ENCODE results near the gene ARFGAP3.

ARFGAP3 gene

DNA sequence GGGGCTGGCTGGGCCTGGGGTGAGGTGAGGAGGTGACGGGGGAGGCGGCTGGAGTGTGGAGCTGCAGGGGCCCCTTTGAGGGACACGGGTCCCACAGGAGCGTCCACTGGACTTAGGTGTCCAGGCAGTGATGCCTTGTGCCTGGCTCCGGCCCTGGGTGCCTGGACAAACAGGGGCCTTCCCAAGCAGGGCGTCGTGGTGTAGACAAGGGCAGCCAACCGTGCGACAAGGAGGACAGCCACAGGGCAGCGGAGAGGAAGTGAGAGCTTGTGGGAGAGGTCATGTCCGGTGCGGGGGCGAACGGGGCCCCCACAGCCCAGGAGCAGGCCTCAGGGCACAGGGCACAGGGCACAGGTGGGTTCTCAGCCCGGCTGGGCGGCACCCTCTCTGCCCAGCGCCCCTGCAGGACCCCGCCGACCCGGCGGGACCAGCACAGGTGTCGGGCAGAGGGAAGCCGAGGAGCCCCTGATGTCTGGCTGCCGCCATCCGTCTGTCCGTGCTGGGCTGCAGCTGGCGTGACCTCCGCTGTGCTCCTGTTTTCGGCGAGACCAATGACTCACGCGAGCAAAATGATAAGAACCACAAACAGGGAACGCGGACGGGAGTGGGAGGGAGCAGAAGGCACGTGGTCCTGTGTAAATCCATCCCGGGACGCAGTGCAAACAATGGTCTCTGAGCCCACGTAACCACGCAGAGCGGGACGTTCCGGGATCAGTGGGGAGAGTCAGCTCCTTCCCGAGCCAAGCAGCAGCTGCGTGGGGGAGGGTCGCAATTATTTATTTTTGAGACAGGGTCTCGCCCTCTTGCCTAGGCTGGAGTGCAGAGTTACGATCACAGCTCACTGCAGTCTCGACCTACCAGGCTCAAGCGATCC lies 87.3 kb downstream of the ARFGAP3 start:
- no peak overlapping the region for H3K4me3 ChIP-seq (ENCODE audit: low read depth, low read length)
- peak; percentile 82 for DNase-seq (ENCODE audit: low read depth, low spot score)
- in situ Hi-C loops (cut with HindIII; ENCODE audit: low sequenced_read_pairs) = no loop called here
- no peak for TF ChIP-seq CTCF (IDR thresholded peaks at IDR 0.05; ENCODE audit: low read depth, low read length)

DNA sequence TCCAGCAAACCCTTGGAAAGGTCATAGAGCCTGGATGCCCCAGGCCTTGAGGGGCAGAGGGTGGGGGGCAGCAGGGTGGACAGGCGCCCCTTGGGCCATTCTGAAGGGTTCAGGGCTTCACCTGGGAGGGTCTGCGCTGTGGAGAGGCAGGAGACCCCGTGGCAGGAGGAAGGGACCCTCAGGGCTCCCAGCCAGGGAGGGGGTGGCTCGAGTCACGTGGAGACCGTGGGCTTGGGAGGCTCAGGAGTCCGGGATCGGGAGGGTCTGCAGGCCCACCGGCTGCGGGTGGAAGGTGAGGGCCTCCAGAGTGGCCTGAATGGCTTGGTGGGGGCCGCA lies 87.9 kb downstream of the ARFGAP3 start:
- no peak overlapping the region for H3K4me3 ChIP-seq (ENCODE audit: low read depth, low read length)
- DNase-seq (ENCODE audit: low read depth, low spot score) = no peak
- no peak for TF ChIP-seq CTCF (IDR thresholded peaks at IDR 0.05; ENCODE audit: low read depth, low read length)
- in situ Hi-C loops (cut with HindIII; ENCODE audit: low sequenced_read_pairs) = no loop called here

GRCh38 chr22:42768385-42769035 lies 88.6 kb downstream of the ARFGAP3 start:
- no peak for TF ChIP-seq CTCF (IDR thresholded peaks at IDR 0.05; ENCODE audit: low read depth, low read length)
- in situ Hi-C loops (cut with HindIII; ENCODE audit: low sequenced_read_pairs) = no loop called here
- DNase-seq (ENCODE audit: low read depth, low spot score) = no peak
- H3K4me3 ChIP-seq (ENCODE audit: low read depth, low read length) = no peak overlapping the region

DNA sequence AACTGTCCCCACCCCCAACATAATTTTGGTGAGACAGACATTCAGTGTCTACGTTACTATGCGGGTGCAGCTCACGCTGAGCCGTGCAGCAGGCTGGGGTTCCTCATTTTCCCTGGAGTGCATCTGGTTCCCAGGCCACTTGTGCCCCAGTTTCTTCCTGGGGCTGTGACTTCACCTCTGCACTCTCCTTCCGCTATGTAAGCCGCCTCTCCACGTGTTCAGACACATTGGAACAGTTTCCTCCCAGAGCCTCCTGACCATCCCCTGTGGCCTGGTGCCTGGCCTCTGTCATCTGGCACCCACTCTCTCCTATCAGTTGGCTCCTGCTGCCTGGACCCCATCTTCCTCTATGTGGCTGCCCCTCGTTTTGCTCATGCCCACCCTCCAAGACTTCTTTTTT lies 90.2 kb downstream of the ARFGAP3 start:
- no peak for TF ChIP-seq CTCF (IDR thresholded peaks at IDR 0.05; ENCODE audit: low read depth, low read length)
- no peak for DNase-seq (ENCODE audit: low read depth, low spot score)
- no peak overlapping the region for H3K4me3 ChIP-seq (ENCODE audit: low read depth, low read length)
- in situ Hi-C loops (cut with HindIII; ENCODE audit: low sequenced_read_pairs) = no loop called here

DNA sequence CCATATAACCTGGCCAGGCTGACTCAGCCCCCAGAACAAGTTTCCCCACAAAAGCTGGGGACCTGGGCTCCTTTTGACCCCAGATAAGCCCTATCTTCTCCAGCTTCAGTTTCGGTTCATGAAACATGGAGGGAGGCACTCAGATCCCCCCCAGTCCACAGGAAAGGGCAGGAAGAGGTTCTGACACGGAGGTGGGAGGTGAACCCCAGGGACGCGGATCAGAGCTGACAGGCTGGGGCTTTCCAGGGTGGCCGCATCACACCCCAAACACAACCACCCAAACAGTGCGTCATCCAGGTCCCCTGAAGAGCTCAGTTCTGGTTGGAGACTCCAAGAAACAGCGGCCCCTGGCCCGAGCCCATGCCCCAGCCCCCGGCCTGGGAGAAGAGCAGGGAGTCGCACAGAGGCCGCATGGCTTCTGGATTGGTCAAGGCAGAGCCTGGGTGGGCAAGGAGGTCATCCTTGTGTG lies 92.1 kb downstream of the ARFGAP3 start:
- in situ Hi-C loops (cut with HindIII; ENCODE audit: low sequenced_read_pairs) = no loop called here
- DNase-seq (ENCODE audit: low read depth, low spot score) = no peak
- TF ChIP-seq CTCF (IDR thresholded peaks at IDR 0.05; ENCODE audit: low read depth, low read length) = no peak
- H3K4me3 ChIP-seq (ENCODE audit: low read depth, low read length) = no peak overlapping the region

DNA sequence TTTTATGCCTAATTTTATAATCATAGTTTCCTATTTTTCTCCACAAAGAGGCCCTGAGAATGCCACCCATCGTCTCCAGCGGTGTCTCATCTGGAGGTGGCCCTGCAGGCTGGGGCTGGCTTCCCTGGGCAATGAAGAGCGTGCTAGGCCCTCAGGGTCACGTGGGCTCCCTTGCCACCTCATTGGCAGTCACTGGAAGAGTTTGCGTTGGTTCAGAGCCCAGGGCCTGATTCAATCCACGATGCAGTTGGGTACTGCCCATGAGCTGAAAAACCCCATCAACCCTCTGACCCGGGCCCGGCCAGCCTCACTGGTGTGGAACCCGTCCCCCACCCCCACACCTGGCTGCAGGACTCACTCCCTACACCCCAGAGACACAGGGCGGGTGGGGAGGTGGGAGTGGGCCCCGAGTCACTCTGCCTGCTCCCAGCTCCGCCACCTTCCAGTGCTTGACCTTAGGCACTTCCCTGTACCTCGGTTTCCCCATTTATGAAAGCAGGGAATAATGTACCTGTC lies 93.0 kb downstream of the ARFGAP3 start:
- TF ChIP-seq CTCF (IDR thresholded peaks at IDR 0.05; ENCODE audit: low read depth, low read length) = no peak
- H3K4me3 ChIP-seq (ENCODE audit: low read depth, low read length) = no peak overlapping the region
- no peak for DNase-seq (ENCODE audit: low read depth, low spot score)
- in situ Hi-C loops (cut with HindIII; ENCODE audit: low sequenced_read_pairs) = no loop called here
